HEK293 (cell line): ENCODE data around the gene RANGRF.

Experiments used
- CTCF ChIP-seq: fragments of 450-650 bp; formaldehyde crosslinking; IDR thresholded peaks from 2 replicates; pipeline ENCODE4 v1.5.1; 2016; ENCODE audit warnings: missing biosample characterization, missing genetic modification characterization
- ELK4 ChIP-seq: IDR thresholded peaks from 2 replicates; pipeline ENCODE4 v1.6.1; 2011; ENCODE audit warnings: mild to moderate bottlenecking, low read depth, low read length, borderline replicate concordance
- GLI2 ChIP-seq: fragments of 450-650 bp; formaldehyde crosslinking; IDR thresholded peaks from 2 replicates; pipeline ENCODE4; 2017; ENCODE audit warnings: missing biosample characterization, missing genetic modification characterization, low read depth, borderline replicate concordance
- HOXD13 ChIP-seq: sonication (generic); formaldehyde crosslinking; IDR thresholded peaks from 2 replicates; pipeline ENCODE4 v1.8.0; 2022; ENCODE audit warnings: missing genetic modification reagents, borderline replicate concordance
- KLF9 ChIP-seq: fragments of 450-650 bp; formaldehyde crosslinking; IDR thresholded peaks from 2 replicates; pipeline ENCODE4 v1.5.1; 2016; ENCODE audit warnings: missing biosample characterization, missing genetic modification characterization, low read depth
- MYNN ChIP-seq: fragments of 450-650 bp; formaldehyde crosslinking; IDR thresholded peaks from 2 replicates; pipeline ENCODE4 v1.5.1; 2016; ENCODE audit warnings: missing biosample characterization, missing genetic modification characterization, borderline replicate concordance
- PBX3 ChIP-seq: sonication (generic); formaldehyde crosslinking; IDR thresholded peaks from 2 replicates; pipeline ENCODE4 v1.8.1; 2022; ENCODE audit warnings: mild to moderate bottlenecking, moderate library complexity, missing genetic modification reagents
- ZBTB10 ChIP-seq: fragments of 450-650 bp; formaldehyde crosslinking; IDR thresholded peaks from 2 replicates; pipeline ENCODE4 v1.5.1; 2016; ENCODE audit warnings: missing biosample characterization, missing genetic modification characterization
- ZNF174 ChIP-seq: fragments of 450-650 bp; formaldehyde crosslinking; IDR thresholded peaks from 2 replicates; pipeline ENCODE4 v1.5.0; 2017; ENCODE audit warnings: missing biosample characterization, mild to moderate bottlenecking, missing genetic modification characterization
- ZNF239 ChIP-seq: fragments of 450-650 bp; formaldehyde crosslinking; IDR thresholded peaks from 2 replicates; pipeline ENCODE4 v1.5.1; 2016; ENCODE audit warnings: missing biosample characterization, missing genetic modification characterization
- ZNF292 ChIP-seq: fragments of 450-650 bp; formaldehyde crosslinking; IDR thresholded peaks from 2 replicates; pipeline ENCODE4 v1.5.1; 2016; ENCODE audit warnings: low read depth, missing biosample characterization, missing genetic modification characterization, borderline replicate concordance
- ZNF394 ChIP-seq: fragments of 450-650 bp; formaldehyde crosslinking; IDR thresholded peaks from 2 replicates; pipeline ENCODE4 v1.5.1; 2016; ENCODE audit warnings: missing biosample characterization, missing genetic modification characterization, mild to moderate bottlenecking, moderate library complexity, borderline replicate concordance
- ZNF549 ChIP-seq: fragments of 450-650 bp; IDR thresholded peaks from 2 replicates; pipeline ENCODE4 v1.5.1; 2018; ENCODE audit warnings: missing biosample characterization, missing genetic modification characterization, mild to moderate bottlenecking, inconsistent platforms, moderate library complexity

- TF ChIP-seq CTCF (tag by site-specific recombination) (no peak), ZNF549 (tag by site-specific recombination) (no peak), ELK4 (no peak), MYNN (tag by site-specific recombination) (no peak), KLF9 (tag by site-specific recombination) (no peak), ZNF174 (tag by site-specific recombination) (no peak), HOXD13 (CRISPR knock-in tag) (no peak), PBX3 (CRISPR knock-in tag) (no peak), ZNF239 (tag by site-specific recombination) (no peak), ZNF292 (tag by site-specific recombination) (no peak), ZBTB10 (tag by site-specific recombination) (no peak), GLI2 (tag by site-specific recombination) (no peak), ZNF394 (tag by site-specific recombination) (no peak)
Observed at GRCh38 chr17:8255499-8255898, 33.0 kb upstream of the RANGRF start.
